NCI-H187 treated with DMSO at 0.1 percent for 48 hours (cell line): Measurements from ENCODE around the gene SEMA4D.

Experiments
- DNase-seq: peaks from one replicate; lab custom pipeline; 2025; lab: John Stamatoyannopoulos, UW

The SEMA4D gene

DNA sequence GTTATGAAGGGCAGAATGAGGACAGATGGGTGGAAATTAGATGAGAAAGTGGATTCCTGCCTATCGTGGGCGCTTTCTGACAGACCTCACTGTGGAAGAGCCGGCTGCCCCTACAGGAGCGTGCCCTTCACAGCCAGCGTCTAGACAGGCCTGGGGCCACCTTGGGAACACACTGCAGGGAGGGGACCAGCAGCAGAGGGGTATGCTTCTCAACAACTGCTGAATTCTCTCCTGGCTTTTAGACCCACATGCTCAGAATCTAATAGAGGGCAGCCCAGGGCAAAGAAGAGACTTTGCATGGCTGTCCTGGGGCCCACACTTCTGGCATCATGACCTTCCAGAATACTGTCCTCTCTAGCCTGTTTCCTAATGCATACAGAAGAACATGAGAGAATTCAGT is 2.1 kb upstream of the SEMA4D start:
- DNase-seq: no peak

DNA sequence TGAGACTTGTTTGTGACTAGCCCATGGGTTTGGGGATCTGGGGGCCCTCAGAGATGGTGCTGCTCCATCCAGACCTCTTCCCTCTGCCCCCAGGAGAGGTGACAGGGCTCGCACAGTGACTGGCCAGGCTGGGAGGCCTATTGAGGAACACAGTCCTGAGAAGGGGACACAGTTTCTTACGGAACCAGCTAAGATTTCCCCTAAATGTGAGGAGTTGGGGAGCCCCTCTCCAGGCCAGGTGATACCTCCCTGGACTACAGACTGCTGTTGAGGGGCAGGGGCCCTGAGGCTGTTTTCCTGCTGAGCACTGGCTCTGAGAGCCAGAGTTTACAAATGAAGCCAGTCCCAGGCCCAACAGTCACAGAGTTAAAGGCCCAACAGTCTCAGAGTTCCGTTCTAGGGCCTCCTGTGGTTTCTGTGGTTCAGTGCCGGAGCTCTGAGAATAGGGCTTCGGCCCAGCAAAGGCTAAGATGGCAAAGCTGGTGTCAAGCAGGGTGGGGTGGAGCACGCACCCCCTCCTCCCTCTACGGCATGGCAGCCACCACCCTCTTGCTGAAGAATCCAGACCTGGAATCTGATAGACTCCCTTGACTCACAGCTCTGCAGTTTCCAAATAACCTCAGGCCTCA is 1.1 kb upstream of the SEMA4D start:
- no peak for DNase-seq

DNA sequence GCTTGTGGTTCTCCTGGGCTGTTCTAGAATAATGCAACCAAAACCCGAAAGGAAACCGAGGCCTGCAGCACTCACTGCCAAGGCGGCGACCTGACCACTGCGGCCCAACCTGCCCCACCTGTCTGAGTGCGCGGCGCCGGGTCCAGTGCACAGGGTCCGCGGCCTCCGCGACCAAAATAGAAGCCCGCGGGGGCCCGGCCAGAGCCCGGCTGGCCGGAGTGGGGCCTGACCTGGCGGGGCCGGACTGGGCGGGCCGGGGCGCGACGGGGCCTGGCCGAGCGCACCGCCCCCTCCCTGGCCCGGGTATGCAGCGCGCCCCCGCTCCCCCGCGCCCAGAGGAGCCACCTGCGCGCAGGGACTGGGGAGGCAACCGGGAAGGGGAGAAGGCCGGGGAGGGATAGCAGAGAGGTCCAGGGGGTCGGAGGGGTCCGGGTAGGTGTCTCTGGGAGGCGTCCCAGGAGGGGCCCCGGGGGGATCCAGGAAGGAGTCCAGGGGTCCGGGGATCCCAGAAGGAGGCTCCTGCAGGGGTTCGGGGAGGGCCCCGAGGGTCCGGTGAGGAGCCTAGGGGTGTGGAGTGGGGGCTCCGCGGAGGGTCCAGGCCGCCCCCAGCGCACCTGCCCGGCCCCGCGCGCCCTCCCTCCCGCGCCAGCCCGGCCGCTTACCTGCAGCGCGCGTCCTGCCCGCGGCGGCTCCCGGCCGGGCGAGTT is 503 bp downstream of the SEMA4D start:
- DNase-seq: no peak

DNA sequence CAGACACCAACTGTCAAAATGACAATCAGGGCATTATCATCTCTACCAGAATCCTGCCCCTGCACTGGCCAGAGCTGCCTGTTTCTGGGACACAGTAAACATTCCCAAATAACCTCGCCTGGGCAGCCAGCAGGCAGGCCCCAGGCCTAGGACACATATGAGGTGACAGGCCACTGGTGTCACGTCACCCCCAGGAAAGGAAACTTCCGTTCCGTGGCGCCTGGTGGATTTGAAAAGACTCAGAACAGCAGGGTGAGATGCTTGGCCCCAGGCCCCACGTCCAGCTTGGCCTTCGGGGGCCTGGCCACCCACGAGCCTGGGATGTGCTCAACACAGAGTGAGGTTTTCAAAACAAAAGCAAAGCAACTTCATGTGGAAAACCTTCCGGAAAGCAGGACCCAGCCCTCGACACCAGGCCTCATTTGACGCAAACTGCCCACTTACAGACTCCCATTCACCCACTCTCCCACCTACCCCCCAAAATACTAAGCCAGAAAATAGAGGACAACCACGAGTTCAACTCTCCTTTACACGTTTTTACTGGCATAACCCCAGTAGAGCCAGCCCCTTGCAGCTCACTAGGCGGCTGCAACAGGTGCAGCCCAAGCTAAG is 1.2 kb downstream of the SEMA4D start:
- DNase-seq: no peak

DNA sequence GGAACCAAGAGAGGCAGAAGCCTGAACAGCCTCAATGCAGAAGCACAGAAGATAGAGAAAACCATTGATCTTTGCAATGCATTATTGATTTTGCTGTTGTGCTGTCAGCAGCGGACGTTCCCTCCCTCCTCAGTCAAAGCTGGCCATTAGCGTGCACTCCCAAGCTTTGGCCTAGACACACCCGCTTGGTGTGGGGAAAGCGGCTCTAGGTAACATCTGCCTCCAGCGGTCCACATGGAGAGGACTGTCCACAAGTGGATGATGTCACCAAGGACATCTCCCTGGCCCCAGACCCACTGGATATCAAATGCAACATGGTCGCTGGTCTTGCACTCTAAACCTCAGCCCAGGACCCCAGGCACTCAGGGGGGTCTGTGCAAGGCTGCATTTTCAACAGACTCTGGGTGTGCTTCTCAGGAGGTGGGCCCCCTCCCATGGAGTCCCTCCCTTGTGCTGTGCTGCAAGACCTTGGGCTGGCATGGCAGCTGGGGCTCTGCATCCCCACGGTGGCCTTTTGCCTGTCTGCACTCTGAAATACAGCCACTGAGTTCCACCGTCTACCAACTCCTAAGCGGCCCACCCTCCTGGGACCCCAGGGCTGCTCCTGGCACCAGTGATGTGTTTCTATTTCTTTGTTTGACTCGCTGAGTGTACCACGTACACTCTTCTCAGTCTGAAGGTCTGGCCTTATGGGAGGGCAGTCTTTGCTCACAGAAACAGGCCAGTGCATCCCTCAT is 1.9 kb downstream of the SEMA4D start:
- DNase-seq: no peak

DNA sequence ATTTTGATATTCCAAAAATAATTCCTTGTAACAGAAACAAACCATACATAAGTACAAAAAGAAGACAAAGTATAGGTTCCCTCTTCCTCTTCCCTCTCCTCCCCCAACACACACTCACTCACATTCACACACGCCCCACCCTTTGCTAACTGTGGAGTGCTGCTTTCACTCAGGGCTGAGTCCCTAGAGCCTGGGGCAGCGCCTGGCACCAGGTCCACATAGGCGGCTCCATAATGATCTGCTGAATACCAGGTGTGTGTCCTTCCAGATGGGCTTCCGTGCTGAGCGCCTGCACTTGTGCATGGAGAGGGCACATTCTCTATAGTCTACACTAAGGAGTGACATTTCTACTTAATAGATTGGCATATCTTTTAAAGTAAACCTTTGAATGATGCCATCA is 3.7 kb downstream of the SEMA4D start:
- no peak for DNase-seq

DNA sequence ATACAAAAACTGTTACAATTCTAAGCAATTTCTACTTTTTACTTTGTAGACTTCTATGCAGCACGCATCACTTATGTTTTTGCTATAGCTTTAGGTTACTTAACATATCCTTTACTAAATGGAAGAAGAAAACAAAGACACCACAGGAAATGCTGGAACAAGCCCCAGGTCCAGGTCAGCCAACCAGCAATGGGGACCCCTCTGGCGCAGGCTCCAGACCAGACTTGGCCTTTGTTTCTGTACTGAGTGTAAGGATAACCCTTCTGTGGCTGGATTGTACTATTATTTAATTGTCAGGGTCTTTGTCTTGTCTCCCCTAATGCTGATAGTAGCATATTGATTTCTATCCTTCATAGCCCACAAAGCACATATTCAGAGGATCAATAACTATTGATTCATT is 4.2 kb downstream of the SEMA4D start:
- no peak for DNase-seq

DNA sequence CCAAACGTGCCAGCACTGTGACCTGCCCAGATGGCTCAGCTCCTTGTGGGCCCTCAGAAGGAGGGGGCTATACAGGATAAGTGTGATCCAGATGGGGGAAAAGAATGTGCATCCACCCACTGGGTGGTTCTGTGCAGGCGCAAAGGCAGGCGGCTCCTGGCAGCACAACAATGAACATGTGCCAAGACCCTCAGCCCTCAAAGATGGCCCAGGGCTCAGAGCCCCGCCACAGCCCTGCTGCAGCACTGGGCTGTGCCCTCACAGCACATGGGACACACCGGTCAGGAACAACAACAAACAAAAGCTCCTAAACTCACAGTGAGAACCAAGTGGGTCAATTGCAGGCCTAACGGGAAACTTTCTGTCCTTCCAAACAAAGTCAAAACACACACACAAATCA is 4.7 kb downstream of the SEMA4D start:
- no peak for DNase-seq

DNA sequence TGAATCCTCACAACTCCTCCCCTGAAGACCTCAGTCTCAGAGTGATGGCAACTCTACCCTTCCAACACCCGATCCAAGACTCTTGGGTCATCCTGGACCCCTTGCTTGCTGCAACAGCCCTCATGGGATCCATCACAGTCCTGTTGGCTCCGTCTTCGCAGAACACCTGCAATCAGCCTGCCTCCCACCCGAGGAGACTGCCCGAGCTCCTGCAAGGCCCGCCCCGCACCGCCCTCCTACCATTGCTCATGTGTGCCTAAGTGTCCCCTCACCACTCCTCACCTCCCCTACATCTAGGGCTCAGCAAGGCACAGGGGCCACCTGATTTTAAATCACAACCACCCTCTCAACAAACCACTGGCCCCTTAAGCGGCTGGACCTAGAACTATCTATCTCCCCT is 5.3 kb downstream of the SEMA4D start:
- DNase-seq: no peak

DNA sequence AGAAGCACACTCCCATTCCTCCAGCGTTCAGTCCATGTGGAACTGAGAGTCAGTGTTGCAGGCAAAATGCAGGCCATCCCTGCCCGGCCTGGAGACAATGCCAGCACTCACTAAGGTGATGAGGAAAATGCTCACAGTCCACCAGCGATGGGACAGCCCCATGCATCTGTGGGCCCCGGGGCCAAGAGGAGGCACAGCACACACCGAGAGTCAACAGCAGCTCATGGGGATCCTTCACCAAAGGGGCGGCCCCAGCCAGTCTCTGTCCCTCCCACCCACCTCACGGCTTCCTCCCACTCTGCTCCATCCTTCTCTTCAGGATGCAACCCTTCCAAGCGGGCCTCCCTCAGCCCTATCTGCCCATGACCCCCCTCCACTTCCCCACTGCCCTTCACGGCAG is 6.2 kb downstream of the SEMA4D start:
- no peak for DNase-seq

DNA sequence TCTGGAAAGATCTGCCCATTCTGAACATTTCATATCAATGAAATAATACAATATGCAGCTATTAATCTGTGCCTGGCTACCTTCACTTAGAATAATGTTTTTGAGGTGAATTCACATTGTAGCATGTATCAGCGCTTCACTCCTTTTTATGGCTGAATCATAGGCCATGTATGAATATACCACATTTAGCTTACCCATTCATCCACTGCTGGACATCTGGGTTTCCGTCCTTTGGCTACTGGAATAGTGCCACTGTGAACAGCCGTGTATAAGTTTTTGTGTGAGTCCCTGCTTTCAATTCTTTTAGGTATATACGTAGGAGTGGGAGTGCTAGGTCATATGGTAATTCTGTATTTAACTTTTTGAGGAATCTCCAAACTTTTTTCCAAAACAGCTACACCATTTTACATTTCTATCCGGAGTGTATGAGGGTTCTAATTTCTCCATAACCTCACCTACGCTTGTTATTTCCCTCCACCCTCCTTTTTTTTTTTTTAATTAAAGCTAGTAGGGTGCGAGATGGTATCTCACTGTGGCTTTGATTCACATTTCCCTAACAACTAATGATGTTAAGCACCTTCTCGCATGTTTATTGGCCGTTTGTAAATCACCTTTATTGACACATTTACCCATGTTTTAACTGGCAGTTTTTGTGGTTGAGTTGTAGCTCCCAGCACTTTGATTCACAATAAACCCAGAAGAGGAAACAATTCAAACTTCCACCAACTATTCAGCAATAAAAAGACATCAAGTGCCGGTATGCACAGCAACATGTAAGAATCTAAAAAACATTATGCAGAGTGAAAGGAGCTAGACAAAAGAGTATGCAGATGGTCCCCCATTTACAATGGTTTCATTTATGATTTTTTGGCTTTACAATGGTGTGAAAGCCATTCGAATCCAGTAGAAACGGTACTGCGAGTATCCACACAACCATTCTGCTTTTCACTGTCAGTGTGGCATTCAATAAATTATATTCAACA is 8.1 kb downstream of the SEMA4D start:
- DNase-seq: no peak

DNA sequence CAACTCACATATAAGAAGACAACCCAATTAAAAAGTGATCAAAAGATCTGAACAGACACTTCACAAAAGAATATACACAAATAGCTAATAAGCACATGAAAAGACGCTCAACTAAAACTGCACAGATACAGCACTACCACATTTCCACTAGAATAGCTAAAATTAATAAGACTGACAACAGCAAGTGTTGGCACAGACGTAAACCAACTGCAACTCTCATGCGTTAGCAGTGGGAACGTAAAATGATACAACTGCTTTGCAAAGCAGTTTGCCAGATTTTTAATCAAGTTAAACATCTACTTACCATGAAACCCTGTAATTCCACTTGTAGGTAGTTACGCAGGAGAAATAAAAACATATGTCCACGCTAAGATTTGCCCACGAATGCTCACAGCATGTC is 9.0 kb downstream of the SEMA4D start:
- DNase-seq: no peak

DNA sequence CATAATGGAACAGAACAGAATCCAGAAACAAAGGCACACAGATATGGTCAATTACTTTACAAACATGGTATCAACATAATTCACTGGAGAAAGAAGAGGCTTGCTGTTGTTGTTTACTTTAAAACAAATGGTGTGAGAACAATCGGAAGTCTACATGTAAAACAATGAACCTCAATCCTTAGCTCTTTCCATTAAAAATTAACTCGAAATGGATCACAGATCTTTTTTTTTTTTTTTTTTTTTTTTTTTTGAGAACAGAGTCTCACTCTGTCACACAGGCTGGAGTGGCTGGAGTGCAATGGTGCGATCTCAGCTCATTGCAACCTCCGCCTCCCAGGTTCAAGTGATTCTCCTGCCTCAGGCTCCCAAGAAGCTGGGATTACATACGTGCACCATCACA is 9.8 kb downstream of the SEMA4D start:
- no peak for DNase-seq

DNA sequence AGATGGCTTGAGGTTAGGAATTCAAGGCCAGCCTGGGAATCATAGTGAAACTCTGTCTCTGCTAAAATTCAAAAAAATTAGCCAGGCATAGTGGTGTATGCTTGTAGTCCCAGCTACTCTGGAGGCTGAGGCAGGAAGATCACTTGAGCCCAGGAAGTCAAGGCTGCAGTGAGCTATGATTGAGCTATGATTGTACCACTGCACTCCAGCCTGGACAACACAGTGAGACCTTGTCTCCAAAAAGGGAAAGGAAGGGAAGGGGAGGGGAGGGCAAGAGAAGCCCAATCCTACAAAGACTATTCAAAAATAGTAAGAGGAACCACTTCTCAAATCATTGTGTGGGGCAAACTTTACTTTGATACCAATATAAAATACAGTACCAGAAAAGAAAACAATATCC is 11.2 kb downstream of the SEMA4D start:
- DNase-seq: no peak

DNA sequence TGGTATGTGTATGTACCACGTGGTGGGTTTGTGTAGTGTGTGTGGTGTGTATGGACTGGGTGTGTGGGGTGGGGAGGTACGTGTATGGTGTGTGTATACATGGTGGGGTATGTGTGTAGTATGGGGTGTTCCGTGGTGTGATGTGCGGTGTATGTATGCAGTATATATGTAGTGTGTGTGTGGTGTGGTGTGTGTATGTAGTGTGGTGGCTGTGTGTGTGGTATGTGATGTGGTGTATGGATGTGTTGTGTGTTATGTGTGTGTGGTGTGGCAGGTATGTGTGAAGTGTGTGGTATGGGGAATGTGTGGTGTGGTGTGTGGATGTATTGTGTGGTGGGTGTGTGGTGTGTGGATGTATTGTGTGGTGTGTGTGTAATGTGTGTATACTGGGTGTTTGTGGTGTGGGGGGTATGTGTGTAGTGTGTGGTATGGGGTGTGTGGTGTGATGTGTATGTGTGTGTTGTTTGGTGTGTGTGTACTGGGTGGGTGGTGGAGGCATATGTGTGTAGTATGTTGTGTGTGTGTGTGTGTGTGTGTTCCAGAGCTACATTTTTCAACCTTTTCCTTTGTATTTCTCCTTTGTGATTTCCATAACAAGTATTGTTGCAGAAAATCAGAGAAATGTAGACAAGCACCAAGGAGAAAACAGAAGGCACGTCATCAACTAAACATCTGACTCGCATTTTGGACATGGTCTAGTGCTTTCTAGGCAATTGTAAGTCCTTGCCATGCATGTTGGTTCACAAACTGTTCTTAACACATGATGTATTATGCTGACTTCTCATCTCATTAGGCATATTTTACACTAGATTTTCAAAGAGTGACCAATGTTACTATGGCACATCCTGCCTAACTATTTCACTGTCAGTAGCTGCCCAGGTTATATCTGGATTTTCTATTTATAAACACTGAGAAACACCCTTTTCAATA is 13.2 kb downstream of the SEMA4D start:
- DNase-seq: no peak

DNA sequence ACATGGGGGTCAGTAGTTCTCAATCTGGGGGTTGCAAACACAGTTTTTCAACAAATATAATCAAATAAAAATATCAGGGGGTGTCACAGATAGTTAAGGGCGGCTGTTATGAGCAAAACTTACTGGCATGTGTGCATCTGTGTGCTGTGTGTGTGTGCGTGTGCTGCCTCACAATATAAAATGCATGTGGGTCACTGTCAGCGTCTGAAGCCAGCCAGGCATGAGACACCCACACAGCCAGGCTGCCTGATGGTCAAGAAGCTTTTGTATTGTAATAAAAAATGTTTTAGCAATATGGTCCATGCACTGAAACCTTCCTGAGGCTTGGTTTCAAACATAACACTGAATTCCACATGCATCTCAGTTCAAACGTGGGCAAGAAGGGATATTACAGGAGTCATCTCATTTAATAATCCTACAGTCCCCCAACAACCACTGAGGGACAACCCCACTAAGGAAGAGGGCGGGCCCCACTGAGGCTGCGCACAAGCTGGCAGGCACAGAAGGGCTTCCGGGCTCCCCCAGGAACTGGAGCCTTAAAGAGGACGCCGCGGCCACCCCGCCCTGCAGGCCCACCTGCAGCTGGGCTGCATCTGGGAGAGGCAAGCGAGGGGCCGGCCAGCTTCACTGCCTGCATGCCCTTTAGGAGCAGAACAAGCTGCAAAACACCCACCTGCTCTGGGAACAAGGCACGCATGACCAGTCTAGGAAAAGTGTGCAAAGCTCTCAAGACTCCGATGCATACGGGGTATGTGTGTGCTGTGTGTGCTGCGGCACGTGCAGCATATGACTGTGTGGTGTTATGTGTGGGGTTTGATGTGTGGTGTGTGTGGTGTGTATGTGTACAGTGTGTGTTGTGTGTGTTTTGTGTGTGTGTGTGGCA is 14.1 kb downstream of the SEMA4D start:
- DNase-seq: no peak

DNA sequence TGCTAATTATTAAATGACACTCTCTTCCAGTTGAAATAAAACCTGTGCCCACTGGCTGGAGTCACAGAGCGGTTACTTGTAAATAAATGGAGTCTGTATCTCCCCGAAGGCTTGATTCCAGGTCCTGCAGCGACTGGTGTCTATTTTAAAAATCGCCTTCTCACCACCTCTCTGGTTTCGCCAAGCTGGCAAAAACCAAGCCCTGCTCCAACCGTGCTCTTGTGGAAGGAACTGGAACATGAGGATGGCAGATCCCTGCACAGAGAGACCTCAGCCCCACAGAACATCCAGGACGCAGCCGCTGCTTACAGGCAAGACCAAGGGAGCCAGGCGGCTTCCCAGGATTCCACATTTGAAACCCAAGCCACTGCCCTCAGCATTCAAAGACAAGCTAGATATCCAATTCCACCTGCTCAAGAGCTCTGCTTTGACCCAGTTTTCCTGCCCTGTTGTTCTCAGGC is 15.0 kb downstream of the SEMA4D start:
- DNase-seq: no peak

DNA sequence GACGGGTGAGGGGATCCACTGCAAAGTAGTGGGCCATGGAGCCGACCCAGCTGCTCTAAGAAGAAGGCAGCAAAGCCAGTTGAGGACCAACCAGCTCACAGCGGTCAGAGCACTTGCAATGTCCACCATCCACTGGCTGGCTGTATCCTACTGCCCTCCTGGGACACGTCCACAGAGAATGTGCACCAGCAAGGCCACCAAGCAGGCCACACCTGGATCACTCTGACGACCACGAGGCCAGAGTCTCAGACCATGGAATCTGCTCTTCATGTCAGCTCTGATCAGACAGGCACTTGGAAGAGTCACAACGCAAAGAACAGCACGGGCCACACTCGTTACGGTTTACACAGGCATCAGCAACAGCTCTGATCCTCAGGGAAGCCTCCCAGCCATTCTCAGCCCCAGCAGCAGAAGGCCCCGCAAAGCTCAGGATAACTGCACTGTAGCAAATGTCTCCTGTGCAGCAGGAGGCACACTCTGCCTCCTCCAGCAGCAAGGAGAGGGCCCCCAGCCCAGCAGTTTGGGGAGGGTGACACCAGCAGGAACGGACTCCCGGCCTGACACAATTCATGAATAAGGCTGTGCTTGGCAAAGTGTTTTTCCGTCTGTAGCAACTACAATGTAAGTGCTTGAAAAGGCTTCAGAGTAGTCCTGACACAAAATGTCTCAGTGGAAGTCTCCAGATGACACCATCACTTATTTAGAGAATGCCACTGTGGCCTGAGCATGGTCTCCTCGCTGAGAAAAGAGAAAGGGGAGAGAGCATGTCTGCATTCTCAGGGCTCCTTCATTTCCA is 15.7 kb downstream of the SEMA4D start:
- no peak for DNase-seq

DNA sequence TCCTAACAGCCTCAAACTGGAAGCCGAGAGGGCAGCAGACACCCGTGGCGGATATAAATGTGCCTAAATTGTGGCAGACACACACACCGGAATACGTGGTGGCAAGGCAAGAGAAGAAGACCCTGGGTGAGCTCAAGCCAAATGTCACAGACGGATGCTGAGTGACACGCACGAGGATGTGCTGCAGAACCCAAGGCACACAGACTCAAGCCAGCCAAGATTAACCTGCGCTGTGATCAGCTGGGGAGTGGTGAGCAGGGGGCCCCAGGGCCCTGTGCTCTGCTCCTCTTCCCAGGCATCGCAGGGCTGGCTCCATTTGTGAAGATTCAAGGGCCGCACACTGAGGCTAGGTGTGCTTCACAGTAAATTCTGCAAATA is 16.4 kb downstream of the SEMA4D start:
- DNase-seq: no peak
